NCI-H82 treated with DMSO at 0.1 percent for 48 hours (cell line): ENCODE results near the gene LTV1.
"Not testable (repeated sequence)": the region's sequence is repeated elsewhere in the genome, so short reads cannot be mapped to it uniquely, and the experiment has no call there.

Experiments used
- DNase-seq: peaks from one replicate; lab custom pipeline; 2025; ENCODE audit not compliant: unreplicated experiment; lab: John Stamatoyannopoulos, UW

Gene LTV1

GRCh38 chr6:143842902-143843676 lies at the start of gene LTV1:
LTV1 (plus strand) TSS chr6:143843338; CDS start chr6:143843478, 140 bp downstream.
- DNase-seq, result peak; percentile 93

DNA sequence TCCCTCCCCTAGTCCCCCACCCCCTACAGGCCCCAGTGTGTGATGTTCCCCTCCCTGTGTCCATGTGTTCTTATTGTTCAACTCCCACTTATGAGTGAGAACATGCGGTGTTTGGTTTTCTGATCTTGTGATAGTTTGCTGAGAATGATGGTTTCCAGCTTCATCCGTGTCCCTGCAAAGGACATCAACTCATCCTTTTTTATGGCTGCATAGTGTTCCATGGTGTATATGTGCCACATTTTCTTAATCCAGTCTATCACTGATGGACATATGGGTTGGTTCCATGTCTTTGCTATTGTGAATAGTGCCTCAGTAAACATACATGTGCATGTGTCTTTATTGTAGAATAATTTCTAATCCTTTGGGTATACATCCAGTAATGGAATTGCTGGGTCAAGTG lies 46.6 kb upstream of the LTV1 start:
- not testable (repeated sequence) for DNase-seq

DNA sequence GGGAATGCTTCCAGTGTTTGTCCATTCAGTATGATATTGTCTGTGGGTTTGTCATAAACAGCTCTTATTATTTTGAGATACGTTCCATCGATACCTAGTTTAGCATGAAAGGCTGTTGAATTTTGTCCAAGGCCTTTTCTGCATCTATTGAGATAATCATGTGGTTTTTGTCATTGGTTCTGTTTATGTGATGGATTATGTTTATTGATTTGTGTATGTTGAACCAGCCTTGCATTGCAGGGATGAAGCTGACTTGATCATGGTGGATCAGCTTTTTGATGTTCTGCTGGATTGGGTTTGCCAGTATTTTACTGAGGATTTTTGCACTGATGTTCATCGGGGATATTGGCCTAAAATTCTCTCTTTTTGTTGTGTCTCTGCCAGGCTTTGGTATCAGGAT lies 44.7 kb upstream of the LTV1 start:
- DNase-seq, result not testable (repeated sequence)

- DNase-seq, result no peak
Measured at GRCh38 chr6:143802833-143803565, 40.1 kb upstream of the LTV1 start.

DNA sequence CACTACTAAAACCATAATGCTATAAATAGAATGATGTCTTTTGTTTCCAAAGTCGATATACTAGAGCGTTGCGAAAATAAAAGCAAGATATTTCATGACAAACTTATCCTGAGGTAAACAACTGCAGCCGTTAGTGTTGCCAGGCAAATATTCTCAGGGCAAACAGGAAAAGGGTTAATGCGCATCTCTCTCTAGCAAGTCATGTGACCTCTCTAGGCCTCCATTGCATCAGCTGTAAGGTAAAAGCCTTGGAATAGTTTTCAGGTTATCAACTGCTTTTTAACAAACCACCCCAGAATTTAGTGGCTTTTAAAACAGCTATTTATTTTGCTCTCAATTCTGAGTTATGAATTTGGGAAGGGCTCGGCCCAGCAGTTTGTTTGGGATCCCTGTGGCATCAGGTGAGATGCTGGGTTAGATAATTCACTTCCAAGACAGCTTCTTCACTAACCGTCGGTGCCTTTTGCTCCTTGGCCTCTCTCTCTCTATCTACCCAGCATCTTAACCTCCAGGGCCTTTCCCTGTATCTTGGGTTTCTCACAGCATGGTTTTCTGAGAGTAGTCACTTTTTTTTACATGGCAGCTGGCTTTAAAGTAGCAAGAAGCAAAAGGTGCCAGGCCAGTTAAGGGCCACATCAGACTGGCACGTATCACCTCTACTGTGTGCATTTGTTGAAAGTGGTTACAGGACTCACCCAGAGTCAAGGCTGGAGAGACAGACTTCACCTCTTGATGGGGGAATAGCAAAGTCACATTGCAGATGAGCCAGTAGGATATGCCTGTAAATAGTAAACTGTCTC lies 39.2 kb upstream of the LTV1 start:
- DNase-seq, result no peak

GRCh38 chr6:143804835-143805239 lies 38.3 kb upstream of the LTV1 start:
- no peak for DNase-seq

DNA sequence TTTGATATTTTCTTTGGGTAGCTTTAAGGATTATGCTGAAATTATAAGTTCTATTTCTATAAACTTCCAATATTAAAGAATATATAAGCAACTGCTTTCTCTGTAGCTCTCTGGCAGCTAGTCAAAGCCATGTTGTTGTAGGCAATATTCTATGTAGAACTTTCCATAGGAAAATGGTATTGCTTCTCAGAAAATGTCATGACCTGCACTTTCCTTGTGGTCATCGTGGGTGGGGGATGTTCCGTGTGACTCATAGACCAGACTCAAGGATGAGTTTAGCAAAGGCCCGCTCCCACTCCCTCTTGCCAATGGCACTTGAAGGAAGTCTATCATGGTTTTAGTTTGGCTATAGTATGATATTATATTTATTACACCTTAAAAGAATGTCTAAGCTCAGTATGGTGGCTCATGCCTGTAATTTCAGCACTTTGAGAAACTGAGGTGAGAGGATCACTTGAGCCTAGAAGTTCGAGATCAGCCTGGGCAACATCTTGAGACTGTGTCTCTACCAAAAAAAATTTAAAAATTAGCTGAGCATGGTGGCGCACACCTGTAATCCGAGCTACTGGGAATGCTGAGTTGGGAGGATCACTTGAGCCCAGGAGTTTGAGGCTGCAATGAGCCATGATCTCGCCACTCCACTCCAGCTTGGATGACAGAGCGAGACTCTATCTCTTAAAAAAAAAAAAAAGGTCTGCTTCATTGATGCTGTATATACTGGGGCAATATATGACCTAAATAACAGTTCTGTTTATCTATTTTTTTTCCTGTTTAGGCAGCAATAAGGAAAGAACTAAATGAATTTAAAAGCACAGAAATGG lies 36.6 kb upstream of the LTV1 start:
- DNase-seq, result no peak

DNA sequence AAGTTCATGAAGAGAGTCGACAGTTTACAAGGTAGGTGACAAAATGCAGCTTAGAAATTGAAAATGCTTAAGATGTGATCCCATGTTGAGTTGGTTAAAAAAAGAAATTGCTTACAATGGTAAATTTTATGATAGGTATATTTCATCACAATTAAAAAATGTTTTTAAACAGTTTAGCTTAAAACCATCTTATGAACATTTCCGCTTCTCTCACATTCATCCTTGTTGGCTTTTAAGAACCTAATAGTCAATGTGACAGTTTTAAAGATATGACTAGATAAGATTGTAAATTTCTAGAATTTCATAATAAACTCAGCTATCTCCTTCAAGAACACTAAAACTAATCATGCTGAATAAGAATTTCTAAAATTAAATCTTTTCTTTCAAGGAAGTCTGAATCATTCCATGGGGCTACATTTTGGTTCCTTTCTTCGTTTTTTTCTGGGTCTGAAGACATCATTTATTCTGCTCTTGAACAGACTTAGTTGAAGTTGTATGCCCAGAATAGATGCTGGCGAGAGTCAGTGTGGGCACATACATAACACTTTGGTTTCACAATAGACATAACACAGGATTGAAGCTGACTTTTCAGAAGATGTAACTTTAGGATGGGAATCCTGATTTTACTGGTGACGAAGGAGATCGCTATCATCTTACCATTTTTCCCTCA lies 35.9 kb upstream of the LTV1 start:
- no peak for DNase-seq

GRCh38 chr6:143810745-143811144 lies 32.4 kb upstream of the LTV1 start:
- DNase-seq, result no peak

DNA sequence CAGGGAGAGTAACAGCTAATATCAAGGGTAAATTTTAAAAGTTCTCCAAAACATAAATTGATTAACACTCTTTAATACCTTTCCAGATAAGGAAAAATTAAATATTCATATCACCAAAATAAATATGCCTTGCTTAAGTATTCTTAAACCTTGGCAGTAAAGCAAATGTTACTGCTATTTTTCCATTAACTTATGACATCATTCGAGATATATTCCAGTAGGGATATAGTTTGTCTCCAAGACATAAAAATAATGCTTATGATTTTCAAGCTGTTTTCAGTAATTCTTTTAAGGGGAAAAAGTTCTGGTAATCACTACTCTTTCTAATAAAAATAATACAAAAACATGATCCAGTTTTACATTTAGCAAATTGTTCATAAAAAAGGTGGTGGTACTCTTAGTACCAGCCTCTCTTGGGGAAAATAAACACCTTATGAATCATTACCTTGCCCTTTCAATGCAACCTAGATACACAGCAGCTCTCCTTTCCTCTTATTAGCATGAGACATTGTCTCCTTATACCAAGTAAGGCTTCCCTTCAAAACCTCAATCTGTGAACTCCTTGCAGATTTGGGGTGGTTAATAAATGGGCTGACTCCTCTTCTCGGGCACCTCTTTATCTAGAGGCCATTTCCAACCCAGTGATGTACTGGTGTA lies 31.5 kb upstream of the LTV1 start:
- no peak for DNase-seq

DNA sequence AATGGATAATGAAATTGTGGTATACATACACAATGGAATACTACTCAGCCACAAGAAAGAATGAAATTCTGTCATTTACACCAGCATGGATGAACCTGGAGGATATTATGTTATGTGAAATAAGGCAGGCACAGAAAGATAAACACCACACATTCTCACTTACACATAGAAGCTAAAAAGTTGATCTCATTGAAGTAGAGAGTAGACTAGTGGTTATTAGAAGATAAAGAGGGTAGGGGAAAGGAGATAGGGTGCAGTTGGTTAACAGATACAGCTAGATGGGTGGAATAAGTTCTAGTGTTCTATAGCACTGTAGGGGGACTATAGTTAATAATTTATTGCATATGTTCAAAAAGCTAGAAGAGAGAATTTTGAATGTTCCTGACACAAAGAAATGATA lies 25.5 kb upstream of the LTV1 start:
- no peak for DNase-seq

GRCh38 chr6:143821359-143821758 lies 21.8 kb upstream of the LTV1 start:
- no peak for DNase-seq

DNA sequence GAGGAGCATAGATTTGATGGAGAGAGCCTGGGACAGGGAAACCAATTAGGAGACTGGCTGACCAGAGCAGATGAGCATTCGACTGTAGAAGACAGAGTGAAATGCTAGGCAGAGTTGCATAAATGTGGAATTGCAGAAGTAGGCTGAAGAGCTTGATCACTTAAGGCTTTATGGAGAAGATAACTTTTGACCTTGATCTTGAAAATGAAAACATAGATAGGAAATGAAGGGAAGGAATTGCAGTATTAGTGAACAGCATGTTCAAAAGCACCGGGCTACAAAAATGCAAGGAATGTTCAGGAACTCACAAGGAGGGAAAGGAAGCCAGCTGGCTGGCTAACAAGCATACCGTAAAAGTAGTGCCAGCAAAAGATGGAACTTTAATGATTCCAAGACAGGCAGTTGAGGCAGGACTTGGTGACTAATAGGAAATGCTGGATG lies 20.5 kb upstream of the LTV1 start:
- no peak for DNase-seq

DNA sequence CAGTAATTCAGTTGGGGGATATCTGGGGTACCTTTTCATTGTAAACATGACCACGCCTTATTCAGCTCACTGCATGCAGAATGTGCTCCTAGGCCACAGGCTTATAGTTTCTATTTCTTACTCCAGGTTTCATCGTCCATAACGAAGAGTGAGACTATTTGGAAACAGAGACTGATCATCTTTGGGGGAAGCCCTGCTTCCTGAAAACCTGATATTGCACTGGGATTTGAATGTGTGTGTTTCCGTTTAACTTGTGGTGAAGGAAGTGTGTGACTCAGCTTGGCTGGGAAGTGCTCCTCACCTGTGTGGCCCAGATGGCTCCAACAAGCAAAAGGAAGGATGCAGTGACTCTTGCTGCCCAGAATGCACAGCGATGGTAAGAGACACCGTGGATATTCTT lies 19.6 kb upstream of the LTV1 start:
- DNase-seq, result no peak

DNA sequence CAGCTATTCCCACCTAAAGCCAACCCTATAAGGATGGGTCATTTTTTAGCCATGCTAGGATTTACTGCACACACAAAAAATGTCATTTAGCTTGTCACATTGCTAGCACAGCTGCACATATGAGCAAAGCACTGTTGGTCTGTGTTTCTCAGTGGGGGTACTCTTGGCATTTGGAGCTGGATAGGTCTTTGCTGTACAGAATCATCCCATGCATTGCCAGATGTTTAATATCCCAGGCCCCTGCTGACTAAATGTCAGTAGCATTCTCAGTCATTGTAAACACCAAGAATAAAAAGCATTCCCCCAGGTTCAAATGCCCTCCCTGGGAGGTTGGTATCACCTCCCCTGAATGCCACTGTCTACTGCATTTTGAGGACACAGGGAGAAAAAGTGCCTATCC lies 14.6 kb upstream of the LTV1 start:
- DNase-seq, result no peak

- DNase-seq, result no peak
Measured at GRCh38 chr6:143836150-143836549, 7.0 kb upstream of the LTV1 start.

GRCh38 chr6:143838395-143838794 lies 4.7 kb upstream of the LTV1 start:
- no peak for DNase-seq

DNA sequence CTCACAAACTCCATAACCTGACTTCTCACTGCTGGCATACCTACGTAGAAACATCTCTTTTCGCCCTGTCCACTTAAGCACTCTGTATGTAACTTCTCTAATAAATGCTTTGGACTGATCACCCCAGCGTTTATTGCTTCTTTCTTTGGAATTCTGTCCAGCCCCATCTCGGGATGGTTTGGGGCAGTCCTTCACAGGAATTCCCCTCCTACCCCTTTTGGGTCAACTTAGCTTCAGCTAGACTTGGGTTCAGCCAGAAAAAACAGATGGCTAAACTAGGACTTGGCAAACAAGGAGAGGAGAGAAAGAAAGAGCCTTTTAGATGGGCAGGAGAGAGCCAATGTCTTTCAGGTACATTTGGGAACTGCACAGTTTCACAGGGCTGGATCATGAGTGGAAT lies 3.9 kb upstream of the LTV1 start:
- DNase-seq, result no peak

GRCh38 chr6:143840595-143841265 lies 2.4 kb upstream of the LTV1 start:
- no peak for DNase-seq
